OCI-LY7 (cell line): ENCODE data around the gene ANKRD62.

Experiments used
- EZH2phosphoT487 ChIP-seq: fragments of 200-600 bp; sonication (generic); IDR thresholded peaks from 2 replicates; pipeline ENCODE4 v1.6.1; 2018; ENCODE audit warnings: low read depth, borderline replicate concordance, mild to moderate bottlenecking, mixed run types, antibody characterized with exemption, low read length, moderate library complexity, mixed read lengths
- TF ChIP-seq, protein P1 (sequence below): fragments of 200-600 bp; sonication (generic); conservative IDR thresholded peaks from 2 replicates; pipeline ENCODE4 v1.5.1; 2014; ENCODE audit warnings: mild to moderate bottlenecking, antibody characterized with exemption, low read length, moderate library complexity, mixed read lengths

DNA sequence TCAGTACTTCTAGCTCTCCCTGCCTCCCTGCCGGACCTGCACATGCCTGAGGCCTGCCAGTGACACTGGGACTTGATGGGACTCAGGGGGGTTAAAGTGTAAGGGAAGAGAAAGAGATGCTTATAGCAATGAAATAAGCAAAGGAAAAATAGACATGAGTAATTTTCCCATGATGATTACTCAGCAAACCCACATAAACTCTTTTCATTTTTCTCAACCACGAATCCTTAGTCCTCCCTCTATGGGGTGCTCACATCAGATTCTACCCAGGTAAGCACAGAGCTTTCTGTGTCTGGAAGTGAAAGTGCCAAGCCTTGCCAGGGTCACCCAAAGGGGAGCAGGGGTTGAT, 44.8 kb upstream of the ANKRD62 start:
- TF ChIP-seq, protein P1, sequence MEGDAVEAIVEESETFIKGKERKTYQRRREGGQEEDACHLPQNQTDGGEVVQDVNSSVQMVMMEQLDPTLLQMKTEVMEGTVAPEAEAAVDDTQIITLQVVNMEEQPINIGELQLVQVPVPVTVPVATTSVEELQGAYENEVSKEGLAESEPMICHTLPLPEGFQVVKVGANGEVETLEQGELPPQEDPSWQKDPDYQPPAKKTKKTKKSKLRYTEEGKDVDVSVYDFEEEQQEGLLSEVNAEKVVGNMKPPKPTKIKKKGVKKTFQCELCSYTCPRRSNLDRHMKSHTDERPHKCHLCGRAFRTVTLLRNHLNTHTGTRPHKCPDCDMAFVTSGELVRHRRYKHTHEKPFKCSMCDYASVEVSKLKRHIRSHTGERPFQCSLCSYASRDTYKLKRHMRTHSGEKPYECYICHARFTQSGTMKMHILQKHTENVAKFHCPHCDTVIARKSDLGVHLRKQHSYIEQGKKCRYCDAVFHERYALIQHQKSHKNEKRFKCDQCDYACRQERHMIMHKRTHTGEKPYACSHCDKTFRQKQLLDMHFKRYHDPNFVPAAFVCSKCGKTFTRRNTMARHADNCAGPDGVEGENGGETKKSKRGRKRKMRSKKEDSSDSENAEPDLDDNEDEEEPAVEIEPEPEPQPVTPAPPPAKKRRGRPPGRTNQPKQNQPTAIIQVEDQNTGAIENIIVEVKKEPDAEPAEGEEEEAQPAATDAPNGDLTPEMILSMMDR, result no peak
- no peak for TF ChIP-seq EZH2phosphoT487
